ENCODE measurements around the gene RAB27A. TPM values are rescaled to one million over a fixed set of nuclear protein-coding genes. Genes with fewer than 3 reads are reported as not detected.
A peak's percentile ranks its signal among the peaks of the same experiment; 100 is the strongest.

RAB27A gene
- polyA plus RNA-seq, 1 donor (not counting 4 experiments of a cell fraction or from before 2014, with no cell fraction given) = 10.8 TPM

DNA sequence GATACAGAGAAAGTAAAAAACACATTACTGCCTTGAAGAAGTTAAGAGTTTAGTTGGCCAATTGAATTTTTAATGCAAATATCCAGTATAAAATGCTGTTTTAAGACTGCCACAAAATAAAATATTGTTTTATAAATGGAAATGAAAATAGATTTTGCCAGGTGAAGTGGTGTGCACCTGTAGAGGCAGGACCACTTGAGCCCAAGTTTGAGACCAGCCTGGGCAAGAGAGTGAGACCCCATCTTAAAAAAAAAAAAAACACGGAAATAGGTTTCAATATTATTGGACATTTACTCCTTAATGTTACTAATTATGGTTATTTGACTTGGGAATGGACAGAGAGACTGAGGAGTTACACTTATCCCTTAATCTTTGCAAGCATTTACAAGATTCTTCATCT is 31.4 kb upstream of the RAB27A start:
- DNase-seq (ENCODE audit: low read depth, low spot score) (no peak), FAIRE-seq (no peak)
- Histone ChIP-seq H3K27ac (ENCODE audit: control insufficient read depth, insufficient read depth, low read length) (no peak overlapping the region), H3K9me1 (ENCODE audit: control insufficient read depth, extremely low read depth, insufficient read depth, low read length) (no peaks in the 10 kb centered on the region), H3K4me1 (ENCODE audit: control insufficient read depth, extremely low read depth, insufficient read depth, low read length) (peaks cover 8% of the 10 kb centered on the region), H3K4me3 (ENCODE audit: control insufficient read depth in 2 of 3, extremely low read depth in 1 of 3, insufficient read depth in 2 of 3, low read depth in 1 of 3, low read length in 3 of 3) (no peak overlapping the region), H3K9me3 (ENCODE audit: control insufficient read depth, low read depth, low read length) (no peaks in the 10 kb centered on the region), H3K36me3 (ENCODE audit: control insufficient read depth in 2 of 2, extremely low read depth in 1 of 2, insufficient read depth in 2 of 2, low read length in 2 of 2) (no peaks in the 10 kb centered on the region), H3K9ac (ENCODE audit: control insufficient read depth, extremely low read depth, insufficient read depth, low read length) (no peak overlapping the region), H3K79me2 (ENCODE audit: control insufficient read depth, insufficient read depth, low read length) (peaks cover 28% of the 10 kb centered on the region), H3K27me3 (ENCODE audit: control insufficient read depth, extremely low read depth, insufficient read depth, low read length) (no peaks in the 10 kb centered on the region), H2AFZ (ENCODE audit: control insufficient read depth, low read length) (no peak overlapping the region), H4K20me1 (ENCODE audit: control insufficient read depth, extremely low read depth, insufficient read depth, low read length) (no peaks in the 10 kb centered on the region), H3K4me2 (ENCODE audit: control insufficient read depth, extremely low read depth, insufficient read depth, low read depth, low read length) (no peak overlapping the region)
- TF ChIP-seq, protein P1, sequence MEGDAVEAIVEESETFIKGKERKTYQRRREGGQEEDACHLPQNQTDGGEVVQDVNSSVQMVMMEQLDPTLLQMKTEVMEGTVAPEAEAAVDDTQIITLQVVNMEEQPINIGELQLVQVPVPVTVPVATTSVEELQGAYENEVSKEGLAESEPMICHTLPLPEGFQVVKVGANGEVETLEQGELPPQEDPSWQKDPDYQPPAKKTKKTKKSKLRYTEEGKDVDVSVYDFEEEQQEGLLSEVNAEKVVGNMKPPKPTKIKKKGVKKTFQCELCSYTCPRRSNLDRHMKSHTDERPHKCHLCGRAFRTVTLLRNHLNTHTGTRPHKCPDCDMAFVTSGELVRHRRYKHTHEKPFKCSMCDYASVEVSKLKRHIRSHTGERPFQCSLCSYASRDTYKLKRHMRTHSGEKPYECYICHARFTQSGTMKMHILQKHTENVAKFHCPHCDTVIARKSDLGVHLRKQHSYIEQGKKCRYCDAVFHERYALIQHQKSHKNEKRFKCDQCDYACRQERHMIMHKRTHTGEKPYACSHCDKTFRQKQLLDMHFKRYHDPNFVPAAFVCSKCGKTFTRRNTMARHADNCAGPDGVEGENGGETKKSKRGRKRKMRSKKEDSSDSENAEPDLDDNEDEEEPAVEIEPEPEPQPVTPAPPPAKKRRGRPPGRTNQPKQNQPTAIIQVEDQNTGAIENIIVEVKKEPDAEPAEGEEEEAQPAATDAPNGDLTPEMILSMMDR (optimal IDR thresholded peaks at IDR 0.05 in 1 of 3, IDR thresholded peaks at IDR 0.05 in 1 of 3, conservative IDR thresholded peaks at IDR 0.05 in 1 of 3; ENCODE audit: extremely low read depth in 1 of 3, insufficient read depth in 2 of 3, low read length in 3 of 3) = no peak
- TF ChIP-seq EZH2 (IDR thresholded peaks at IDR 0.05; ENCODE audit: low read length) = no peak
- dilution Hi-C loops (cut with MboI; ENCODE audit: extremely low pct_ligation_motif_present, low sequenced_read_pairs) = no loop called here

DNA sequence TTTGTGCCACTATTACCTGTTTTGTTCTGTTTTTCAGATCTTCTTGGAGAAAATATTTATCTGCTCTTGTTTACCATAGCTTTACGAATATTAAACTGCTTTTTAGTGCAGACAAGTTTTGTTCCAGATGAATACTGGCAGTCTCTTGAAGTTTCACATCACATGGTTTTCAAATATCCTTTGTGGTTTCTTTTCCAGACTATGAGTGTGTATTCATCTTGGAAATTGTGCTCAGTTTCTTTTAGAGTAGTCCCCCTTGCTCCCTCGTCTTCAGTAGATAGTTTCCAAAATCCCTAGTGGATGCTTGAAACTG is 30.6 kb upstream of the RAB27A start:
- FAIRE-seq (no peak), DNase-seq (ENCODE audit: low read depth, low spot score) (no peak)
- Histone ChIP-seq H3K36me3 (ENCODE audit: control insufficient read depth in 2 of 2, extremely low read depth in 1 of 2, insufficient read depth in 2 of 2, low read length in 2 of 2) (no peaks in the 10 kb centered on the region), H3K4me1 (ENCODE audit: control insufficient read depth, extremely low read depth, insufficient read depth, low read length) (peaks cover 8% of the 10 kb centered on the region), H3K4me3 (ENCODE audit: control insufficient read depth in 2 of 3, extremely low read depth in 1 of 3, insufficient read depth in 2 of 3, low read depth in 1 of 3, low read length in 3 of 3) (peak overlapping the region; percentile 88 to 98 (median 94)), H3K4me2 (ENCODE audit: control insufficient read depth, extremely low read depth, insufficient read depth, low read depth, low read length) (peak overlapping the region; percentile 87), H4K20me1 (ENCODE audit: control insufficient read depth, extremely low read depth, insufficient read depth, low read length) (no peaks in the 10 kb centered on the region), H3K79me2 (ENCODE audit: control insufficient read depth, insufficient read depth, low read length) (peaks cover 28% of the 10 kb centered on the region), H3K9me1 (ENCODE audit: control insufficient read depth, extremely low read depth, insufficient read depth, low read length) (no peaks in the 10 kb centered on the region), H3K9me3 (ENCODE audit: control insufficient read depth, low read depth, low read length) (no peaks in the 10 kb centered on the region), H3K9ac (ENCODE audit: control insufficient read depth, extremely low read depth, insufficient read depth, low read length) (peak overlapping the region; percentile 43), H2AFZ (ENCODE audit: control insufficient read depth, low read length) (peak overlapping the region; percentile 20), H3K27me3 (ENCODE audit: control insufficient read depth, extremely low read depth, insufficient read depth, low read length) (no peaks in the 10 kb centered on the region), H3K27ac (ENCODE audit: control insufficient read depth, insufficient read depth, low read length) (no peak overlapping the region)
- dilution Hi-C loops (cut with MboI; ENCODE audit: extremely low pct_ligation_motif_present, low sequenced_read_pairs) = no loop called here
- TF ChIP-seq EZH2 (IDR thresholded peaks at IDR 0.05; ENCODE audit: low read length) = no peak
- TF ChIP-seq, protein P1 (optimal IDR thresholded peaks at IDR 0.05 in 1 of 3, IDR thresholded peaks at IDR 0.05 in 1 of 3, conservative IDR thresholded peaks at IDR 0.05 in 1 of 3; ENCODE audit: extremely low read depth in 1 of 3, insufficient read depth in 2 of 3, low read length in 3 of 3) = no peak
